Breast epithelium (tissue), 4 donors: Measurements from ENCODE around the gene SLC2A11. TPM values are rescaled to one million over a fixed set of nuclear protein-coding genes. Genes with fewer than 3 reads are reported as not detected.

Experiments
- DNase-seq, 2 donors: peaks; one replicate each; pipeline ENCODE4 v3.0.0-alpha.2; 2019; ENCODE audit warnings: low spot score in 2 of 2
- H3K27ac ChIP-seq, 2 donors: fragments of 200-600 bp; sonication (generic) in 1 of 2; one replicate each; pipeline ENCODE4 v1.5.1; 2016 to 2019; ENCODE audit warnings: mild to moderate bottlenecking in 1 of 2
- H3K27me3 ChIP-seq, 2 donors: fragments of 200-600 bp; sonication (generic) in 1 of 2; one replicate each; pipeline versions ENCODE4 v1.5.1 to v1.6.0; 2017 to 2019; ENCODE audit warnings: control low read depth in 1 of 2, mild to moderate bottlenecking in 1 of 2
- H3K36me3 ChIP-seq: fragments of 200-600 bp; one replicate; pipeline ENCODE4 v1.5.1; 2019
- H3K4me1 ChIP-seq, 2 donors: fragments of 200-600 bp; sonication (generic); one replicate each; pipeline ENCODE4 v1.5.1; 2016 to 2019; ENCODE audit warnings: control low read depth in 1 of 2
- H3K4me3 ChIP-seq, 3 donors: fragments of 200-600 bp; sonication (generic); 1 replicate in 2 of 3; 2 replicates in 1 of 3; pipeline ENCODE4 v1.5.1; 2016 to 2019; ENCODE audit warnings: mild to moderate bottlenecking in 3 of 3, moderate library complexity in 2 of 3
- H3K9me3 ChIP-seq, 2 donors: fragments of 200-600 bp; sonication (generic) in 1 of 2; one replicate each; pipeline ENCODE4 v1.5.1; 2016 to 2019; ENCODE audit warnings: control low read depth in 1 of 2
- CTCF ChIP-seq, 3 donors: fragments of 450-650 bp; IDR thresholded peaks; one replicate each; pipeline ENCODE4 v1.5.1; 2016 to 2017; ENCODE audit warnings: antibody characterized with exemption in 3 of 3, mild to moderate bottlenecking in 3 of 3, moderate library complexity in 3 of 3
- POLR2A ChIP-seq: fragments of 450-650 bp; IDR thresholded peaks from one replicate; pipeline ENCODE4 v1.6.1; 2016; ENCODE audit warnings: antibody characterized with exemption, mild to moderate bottlenecking, moderate library complexity
- POLR2AphosphoS5 ChIP-seq, 3 donors: sonication (generic); formaldehyde crosslinking; IDR thresholded peaks; one replicate each; pipeline ENCODE4 v1.6.1; 2017; ENCODE audit warnings: antibody characterized with exemption in 3 of 3
- intact Hi-C: fragments of 100-400 bp; cut with DNase I; formaldehyde crosslinking; loops from one replicate; pipeline ENCODE4 v1.15.1; 2023; ENCODE audit warnings: low total_unique reads
- total RNA-seq, 3 donors: library from RNA; depleted of rRNA; stranded (reverse); fragments of >200 nt; gene quantifications; one replicate each; pipeline ENCODE4 v1.1.0, GENCODE V29; 2016

SLC2A11 gene
- total RNA-seq, 3 donors from 2014 or later = 10.2 to 17.0 (median 13.1) TPM

- no peak for DNase-seq
- Histone ChIP-seq H3K27ac (peak overlapping the region in 1 of 2 donors; percentile 13), H3K27me3 (no peaks in the 10 kb centered on the region), H3K9me3 (no peaks in the 10 kb centered on the region), H3K36me3 (no peaks in the 10 kb centered on the region), H3K4me1 (no peaks in the 10 kb centered on the region), H3K4me3 (no peak overlapping the region)
- TF ChIP-seq CTCF (IDR thresholded peaks at IDR 0.05) (no peak), POLR2A (no peak), POLR2AphosphoS5 (IDR thresholded peaks at IDR 0.05) (no peak)
- intact Hi-C loops = no loop called here
These were observed 28.6 kb upstream of the SLC2A11 start for GRCh38 chr22:23828800-23829680.

GRCh38 chr22:23829845-23830372 is 27.8 kb upstream of the SLC2A11 start:
- no peak for TF ChIP-seq POLR2AphosphoS5 (IDR thresholded peaks at IDR 0.05)
- no peak for TF ChIP-seq POLR2A
- DNase-seq = no peak
- intact Hi-C loops = loop anchor here (10.0 kb wide), 1 partner anchor 55 kb away; the partner anchor contains the start of gene MMP11

DNA sequence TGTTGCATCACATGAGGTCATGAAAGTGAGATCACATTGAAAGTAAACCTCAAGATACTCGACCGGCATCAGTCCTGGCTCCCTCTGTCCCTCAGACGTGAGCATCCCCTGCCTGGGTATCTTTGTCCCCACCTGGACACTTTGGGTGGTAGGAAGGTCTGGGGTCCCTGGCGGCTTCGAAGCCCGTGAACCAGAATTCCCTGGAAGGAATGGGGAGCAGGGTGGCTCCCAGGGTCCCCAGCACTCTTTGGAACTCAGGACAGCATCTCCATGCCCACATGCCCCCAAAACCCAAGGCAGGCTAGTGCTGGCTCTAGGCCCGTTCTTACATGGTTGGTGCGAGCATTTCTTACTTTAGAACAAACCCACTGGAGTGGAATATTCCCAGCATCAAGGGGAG is 26.4 kb upstream of the SLC2A11 start:
- H3K4me1 ChIP-seq = no peaks in the 10 kb centered on the region
- H3K27ac ChIP-seq = no peak overlapping the region
- no peaks in the 10 kb centered on the region for H3K36me3 ChIP-seq
- TF ChIP-seq POLR2A (no peak), CTCF (IDR thresholded peaks at IDR 0.05) (no peak), POLR2AphosphoS5 (IDR thresholded peaks at IDR 0.05) (no peak)
- H3K9me3 ChIP-seq = no peaks in the 10 kb centered on the region
- intact Hi-C loops = loop anchor here (10.0 kb wide), 1 partner anchor 56 kb away; the partner anchor contains the start of gene MMP11
- no peaks in the 10 kb centered on the region for H3K27me3 ChIP-seq
- DNase-seq = no peak
- H3K4me3 ChIP-seq = no peak overlapping the region

More at GRCh38 chr22:23829845-23830372, 27.8 kb upstream of the SLC2A11 start:
- Histone ChIP-seq H3K4me1 (no peaks in the 10 kb centered on the region), H3K4me3 (no peak overlapping the region), H3K36me3 (no peaks in the 10 kb centered on the region), H3K9me3 (no peaks in the 10 kb centered on the region), H3K27me3 (no peaks in the 10 kb centered on the region), H3K27ac (no peak overlapping the region)

DNA sequence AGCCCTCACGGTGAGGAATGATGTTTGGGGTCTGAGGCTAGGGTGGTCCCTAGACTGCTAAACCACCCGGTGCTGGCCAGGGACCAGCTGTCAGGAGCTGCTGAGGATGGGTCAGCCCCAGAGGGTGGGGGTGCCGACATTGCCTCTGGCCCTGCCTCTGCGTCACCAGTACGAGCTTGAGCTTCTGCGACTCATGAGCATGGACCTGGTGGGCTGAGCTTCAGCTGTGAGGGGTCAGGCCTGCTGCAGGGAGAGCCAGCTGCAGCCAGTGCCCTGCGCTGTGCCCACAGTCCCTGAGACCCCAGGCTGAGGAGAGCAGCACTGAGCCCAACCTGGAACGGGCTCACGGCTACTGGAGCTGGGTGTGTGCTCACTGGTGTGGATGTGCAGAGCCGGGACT is 25.9 kb upstream of the SLC2A11 start:
- TF ChIP-seq POLR2A = no peak
- no peak for DNase-seq
- Histone ChIP-seq H3K9me3 (no peaks in the 10 kb centered on the region), H3K36me3 (no peaks in the 10 kb centered on the region), H3K4me3 (no peak overlapping the region), H3K4me1 (no peaks in the 10 kb centered on the region), H3K27me3 (no peaks in the 10 kb centered on the region), H3K27ac (no peak overlapping the region)
- intact Hi-C loops = loop anchor here (10.0 kb wide), 1 partner anchor 57 kb away; the partner anchor contains the start of gene MMP11

DNA sequence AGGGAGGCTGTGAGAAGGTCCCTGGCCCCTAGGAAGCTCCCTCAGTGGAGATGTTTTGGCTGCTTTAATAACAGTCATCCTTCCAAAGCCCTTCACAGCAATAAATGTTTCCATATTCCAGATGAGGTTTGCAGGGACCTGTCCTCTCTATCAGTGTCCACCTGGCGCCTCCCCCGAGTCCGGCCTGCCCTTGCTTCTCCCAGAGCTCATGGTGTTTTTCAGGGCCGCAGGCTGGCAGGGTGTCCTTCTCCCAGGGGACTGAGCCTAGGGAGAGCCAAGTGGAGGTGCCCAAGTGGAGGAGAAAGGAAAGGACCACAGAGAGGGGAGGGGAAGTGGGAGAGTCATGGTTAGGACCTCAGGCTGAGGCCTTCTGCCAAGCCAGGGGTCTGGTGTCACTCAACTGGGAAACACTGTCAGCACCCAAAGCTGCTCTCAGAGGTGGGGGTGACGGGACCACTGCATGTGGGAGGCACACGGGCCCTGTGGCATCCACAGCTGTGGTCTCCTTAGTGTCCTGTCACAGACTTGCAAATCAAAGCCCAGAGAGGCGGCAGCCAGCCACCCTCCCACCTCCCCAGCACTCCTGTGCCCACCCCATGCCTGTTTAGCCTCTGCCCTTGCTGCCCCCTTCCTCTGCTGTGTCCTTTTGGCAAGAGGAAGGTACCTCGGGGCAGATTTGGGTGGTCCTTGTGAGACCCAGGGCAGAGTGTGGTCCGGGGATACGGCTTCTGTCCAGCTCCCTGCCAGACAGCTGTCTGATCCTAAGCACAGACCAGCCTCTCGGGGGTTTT is 25.3 kb upstream of the SLC2A11 start:
- Histone ChIP-seq H3K4me3 (no peak overlapping the region), H3K27ac (no peak overlapping the region), H3K9me3 (no peaks in the 10 kb centered on the region), H3K36me3 (no peaks in the 10 kb centered on the region), H3K4me1 (no peaks in the 10 kb centered on the region), H3K27me3 (no peaks in the 10 kb centered on the region)
- intact Hi-C loops = loop anchor here (10.0 kb wide), 1 partner anchor 58 kb away; the partner anchor contains the start of gene MMP11
- no peak for DNase-seq
- TF ChIP-seq CTCF (IDR thresholded peaks at IDR 0.05) = no peak
